Activated naive CD4-positive, alpha-beta T cell treated with anti-CD3 and anti-CD28 coated beads, Interleukin-2, amount 50 U/mL, for 24 hours (primary cell): Measurements from ENCODE around the gene RFK.
A peak's percentile ranks its signal among the peaks of the same experiment; 100 is the strongest.

ENCODE experiments used
- H3K27ac Mint-ChIP-seq: one replicate; pipeline ENCODE4 v1.8.0; 2021; ENCODE audit warnings: mild to moderate bottlenecking, mixed read lengths
- H3K27me3 Mint-ChIP-seq: one replicate; pipeline ENCODE4 v1.8.0; 2021; ENCODE audit warnings: mixed read lengths
- H3K36me3 Mint-ChIP-seq: one replicate; pipeline ENCODE4 v1.8.0; 2021; ENCODE audit warnings: mixed read lengths
- H3K4me1 Mint-ChIP-seq: one replicate; pipeline ENCODE4 v1.8.0; 2021; ENCODE audit warnings: mixed read lengths
- H3K4me3 Mint-ChIP-seq: one replicate; pipeline ENCODE4 v1.8.0; 2021; ENCODE audit warnings: mild to moderate bottlenecking, mixed read lengths
- H3K9me3 Mint-ChIP-seq: one replicate; pipeline ENCODE4 v1.8.0; 2021; ENCODE audit warnings: mixed read lengths

Gene RFK

DNA sequence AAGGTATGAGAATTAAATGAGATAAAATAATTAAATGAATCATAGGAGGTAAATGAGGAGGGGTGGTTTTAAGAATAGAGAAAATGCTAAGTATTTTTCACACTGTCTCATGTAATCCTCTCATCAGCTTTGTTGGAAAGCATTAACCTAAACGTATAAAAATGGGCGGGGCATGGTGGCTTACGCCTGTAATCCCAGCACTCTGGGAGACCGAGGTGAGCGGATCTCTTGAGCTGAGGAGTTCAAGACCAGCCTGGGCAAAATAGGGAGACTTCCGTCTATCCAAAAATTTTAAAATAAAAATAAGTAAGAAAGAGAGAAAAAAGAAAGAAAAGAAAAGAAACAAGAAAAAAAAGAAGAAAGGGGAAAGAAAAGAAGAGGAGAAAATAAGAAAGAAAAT is 1.9 kb upstream of the RFK start:
- peaks cover 28% of the 10 kb centered on the region for H3K4me1 Mint-ChIP-seq
- peaks cover 9% of the 10 kb centered on the region for H3K36me3 Mint-ChIP-seq
- H3K27me3 Mint-ChIP-seq = no peaks in the 10 kb centered on the region
- H3K9me3 Mint-ChIP-seq = no peaks in the 10 kb centered on the region
- H3K4me3 Mint-ChIP-seq = no peak overlapping the region
- H3K27ac Mint-ChIP-seq = no peak overlapping the region

DNA sequence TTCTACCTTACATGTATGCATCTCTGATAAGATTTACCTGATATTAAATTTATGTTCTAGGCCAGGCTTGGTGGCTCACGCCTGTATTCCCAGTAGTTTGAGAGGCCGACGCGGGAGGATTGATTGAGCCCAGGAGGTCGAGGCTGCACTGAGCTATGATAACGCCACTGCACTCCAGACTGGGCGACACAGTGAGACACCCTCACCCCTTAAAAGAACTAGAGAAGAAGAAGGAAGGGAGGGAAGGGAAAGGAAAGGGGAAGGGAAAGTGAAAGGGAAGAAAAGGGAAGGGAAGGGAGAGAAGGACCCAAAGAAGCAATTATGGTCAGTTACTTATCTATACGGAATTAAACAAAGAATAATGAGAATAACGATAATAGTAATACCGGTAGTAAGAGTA is 1.2 kb upstream of the RFK start:
- Mint-ChIP-seq H3K4me3 (peak overlapping the region; percentile 100), H3K27me3 (no peaks in the 10 kb centered on the region), H3K9me3 (no peaks in the 10 kb centered on the region), H3K36me3 (peaks cover 9% of the 10 kb centered on the region), H3K27ac (no peak overlapping the region), H3K4me1 (peaks cover 36% of the 10 kb centered on the region)

DNA sequence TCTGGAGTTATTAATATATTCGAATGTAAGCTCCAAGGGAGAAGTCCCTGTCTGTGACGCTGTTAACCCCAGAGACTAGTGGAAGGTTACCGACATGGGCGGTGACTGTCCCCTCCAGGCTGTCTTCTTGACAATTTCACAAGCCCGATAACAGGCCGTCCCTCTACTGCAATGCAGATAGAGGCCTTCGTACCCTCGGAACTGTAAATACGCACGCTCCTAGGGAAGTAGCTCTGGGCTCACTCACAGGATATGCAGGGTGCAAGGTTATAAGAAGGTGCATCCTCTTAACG is 680 bp upstream of the RFK start:
- Mint-ChIP-seq H3K9me3 (no peaks in the 10 kb centered on the region), H3K27me3 (no peaks in the 10 kb centered on the region), H3K27ac (peak overlapping the region; percentile 99), H3K36me3 (peaks cover 9% of the 10 kb centered on the region), H3K4me1 (peaks cover 36% of the 10 kb centered on the region), H3K4me3 (peak overlapping the region; percentile 100)

GRCh38 chr9:76390656-76391055 is 3.6 kb downstream of the RFK start:
- peaks cover 41% of the 10 kb centered on the region for H3K4me1 Mint-ChIP-seq

DNA sequence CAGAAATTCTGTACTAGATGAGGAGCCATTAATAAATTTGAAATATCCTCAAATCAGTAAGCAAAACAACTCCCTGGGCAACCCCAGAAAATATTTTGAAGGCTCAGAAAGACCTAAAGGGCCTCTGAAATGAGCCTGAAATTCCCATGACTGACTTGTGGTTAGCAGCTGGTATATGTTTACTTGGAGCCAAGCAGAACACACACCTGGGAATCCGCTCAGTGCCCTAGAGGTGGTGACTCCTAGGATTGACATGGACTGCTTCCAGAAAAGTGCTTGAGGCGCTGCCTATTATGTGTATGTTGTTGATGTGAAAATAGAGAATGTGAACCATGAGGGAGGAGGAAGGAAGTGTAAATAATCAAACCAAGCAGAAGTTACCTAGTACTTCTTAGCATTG is 14.7 kb downstream of the RFK start:
- no peak overlapping the region for H3K4me3 Mint-ChIP-seq
- H3K27me3 Mint-ChIP-seq = no peaks in the 10 kb centered on the region
- H3K4me1 Mint-ChIP-seq = no peaks in the 10 kb centered on the region
- H3K27ac Mint-ChIP-seq = no peak overlapping the region
- no peaks in the 10 kb centered on the region for H3K9me3 Mint-ChIP-seq
- peaks cover 8% of the 10 kb centered on the region for H3K36me3 Mint-ChIP-seq

More at GRCh38 chr9:76390656-76391055, 3.6 kb downstream of the RFK start:
- Mint-ChIP-seq H3K4me3 (no peak overlapping the region), H3K27ac (peak overlapping the region; percentile 35), H3K36me3 (peaks cover 13% of the 10 kb centered on the region), H3K9me3 (no peaks in the 10 kb centered on the region), H3K27me3 (no peaks in the 10 kb centered on the region)

GRCh38 chr9:76378367-76379073 is 15.7 kb downstream of the RFK start:
- peaks cover 7% of the 10 kb centered on the region for H3K36me3 Mint-ChIP-seq
- no peak overlapping the region for H3K4me3 Mint-ChIP-seq
- H3K27me3 Mint-ChIP-seq = no peaks in the 10 kb centered on the region
- H3K9me3 Mint-ChIP-seq = no peaks in the 10 kb centered on the region
- H3K27ac Mint-ChIP-seq = no peak overlapping the region
- H3K4me1 Mint-ChIP-seq = no peaks in the 10 kb centered on the region

DNA sequence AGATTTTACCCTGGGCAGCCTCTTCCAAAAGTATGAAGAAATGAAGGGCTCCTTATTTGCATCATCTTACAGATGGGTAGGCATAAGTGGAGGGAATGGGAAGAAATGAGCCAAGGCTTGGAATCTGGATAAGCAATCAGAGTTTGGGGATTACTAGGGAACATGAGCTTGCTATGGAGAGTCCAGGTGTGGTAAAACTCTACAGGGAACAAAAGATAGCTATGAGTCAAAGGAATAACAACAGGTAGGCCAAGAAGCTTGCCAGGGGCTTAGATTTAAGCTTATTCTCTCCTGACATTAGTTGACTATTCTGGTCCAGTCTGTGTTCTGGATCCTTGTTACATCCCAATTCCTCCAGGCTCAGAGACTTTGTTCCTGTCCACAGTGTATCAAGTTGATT is 16.4 kb downstream of the RFK start:
- no peak overlapping the region for H3K4me3 Mint-ChIP-seq
- no peaks in the 10 kb centered on the region for H3K4me1 Mint-ChIP-seq
- no peaks in the 10 kb centered on the region for H3K27me3 Mint-ChIP-seq
- H3K9me3 Mint-ChIP-seq = no peaks in the 10 kb centered on the region
- H3K27ac Mint-ChIP-seq = no peak overlapping the region
- H3K36me3 Mint-ChIP-seq = peaks cover 5% of the 10 kb centered on the region

DNA sequence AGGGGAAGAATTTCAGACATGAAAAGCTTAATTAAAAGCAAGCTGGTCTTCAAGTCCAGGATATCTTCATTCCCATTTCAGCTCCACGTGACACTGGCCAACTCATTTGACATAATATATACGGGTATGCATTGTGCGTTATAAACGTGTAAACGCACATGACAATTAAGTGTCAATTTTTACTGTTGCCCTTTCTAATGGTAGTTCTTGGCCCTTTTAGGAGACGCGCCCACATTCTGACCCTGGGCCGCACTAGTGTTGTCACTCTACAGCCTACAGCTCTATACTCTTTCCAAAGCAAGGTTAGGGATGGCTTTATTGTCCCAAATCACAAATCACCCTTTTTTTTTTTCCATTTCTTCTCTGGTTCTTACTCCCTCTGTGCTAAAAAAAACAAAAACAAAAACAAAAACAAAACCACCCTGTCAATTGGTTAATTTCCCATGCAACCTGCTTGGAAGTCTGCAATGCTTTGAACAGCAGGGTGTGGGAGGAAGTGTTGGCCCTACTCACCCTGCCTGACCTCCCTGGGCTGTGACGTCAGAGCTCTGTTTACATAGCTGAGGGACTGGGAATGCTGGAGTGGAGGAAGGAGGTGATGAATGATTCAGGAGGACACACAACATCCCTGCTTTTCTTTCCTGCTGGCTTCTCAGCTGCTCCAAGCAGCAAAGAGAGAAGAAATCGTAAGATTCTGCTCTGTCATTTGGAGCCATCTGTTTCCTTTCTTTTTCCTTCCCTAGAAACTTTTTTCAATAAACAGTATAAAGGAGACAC is 19.3 kb downstream of the RFK start:
- H3K36me3 Mint-ChIP-seq = peaks cover 5% of the 10 kb centered on the region
- H3K4me3 Mint-ChIP-seq = peak overlapping the region; percentile 13
- no peaks in the 10 kb centered on the region for H3K4me1 Mint-ChIP-seq
- H3K27ac Mint-ChIP-seq = no peak overlapping the region
- H3K9me3 Mint-ChIP-seq = no peaks in the 10 kb centered on the region
- H3K27me3 Mint-ChIP-seq = no peaks in the 10 kb centered on the region

DNA sequence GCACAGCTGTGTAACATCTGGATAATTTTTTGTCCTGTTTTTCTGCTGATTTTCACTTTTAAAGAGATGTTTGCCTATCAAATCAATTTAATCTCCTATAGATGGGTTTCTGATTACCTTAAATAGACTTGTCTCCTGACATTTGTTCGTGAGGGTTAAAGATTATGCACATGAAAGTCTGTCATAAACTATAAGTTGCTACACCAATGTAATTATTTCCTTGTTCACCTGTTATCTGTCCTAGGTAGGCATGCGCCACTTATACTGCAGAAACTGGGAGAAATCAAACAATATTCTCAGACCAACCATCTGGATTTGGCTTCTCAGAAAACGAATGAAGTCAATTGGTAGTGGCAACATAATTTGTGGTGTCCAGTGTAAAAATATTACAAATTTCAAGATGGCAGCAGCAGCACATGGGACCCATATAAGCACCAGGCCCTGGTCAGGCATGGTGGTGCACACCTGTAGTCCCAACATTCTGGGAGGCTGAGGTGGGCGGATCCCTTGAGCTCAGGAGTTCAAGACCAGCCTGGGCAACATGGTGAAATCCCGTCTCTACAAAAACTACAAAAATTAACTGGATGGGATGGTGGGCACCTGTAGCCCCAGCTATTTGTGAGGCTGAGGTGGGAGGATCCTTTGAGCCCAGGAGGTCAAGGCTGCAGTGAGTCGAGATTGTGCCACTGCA is 20.3 kb downstream of the RFK start:
- no peak overlapping the region for H3K27ac Mint-ChIP-seq
- H3K4me3 Mint-ChIP-seq = no peak overlapping the region
- no peaks in the 10 kb centered on the region for H3K27me3 Mint-ChIP-seq
- no peaks in the 10 kb centered on the region for H3K9me3 Mint-ChIP-seq
- peaks cover 5% of the 10 kb centered on the region for H3K36me3 Mint-ChIP-seq
- no peaks in the 10 kb centered on the region for H3K4me1 Mint-ChIP-seq

DNA sequence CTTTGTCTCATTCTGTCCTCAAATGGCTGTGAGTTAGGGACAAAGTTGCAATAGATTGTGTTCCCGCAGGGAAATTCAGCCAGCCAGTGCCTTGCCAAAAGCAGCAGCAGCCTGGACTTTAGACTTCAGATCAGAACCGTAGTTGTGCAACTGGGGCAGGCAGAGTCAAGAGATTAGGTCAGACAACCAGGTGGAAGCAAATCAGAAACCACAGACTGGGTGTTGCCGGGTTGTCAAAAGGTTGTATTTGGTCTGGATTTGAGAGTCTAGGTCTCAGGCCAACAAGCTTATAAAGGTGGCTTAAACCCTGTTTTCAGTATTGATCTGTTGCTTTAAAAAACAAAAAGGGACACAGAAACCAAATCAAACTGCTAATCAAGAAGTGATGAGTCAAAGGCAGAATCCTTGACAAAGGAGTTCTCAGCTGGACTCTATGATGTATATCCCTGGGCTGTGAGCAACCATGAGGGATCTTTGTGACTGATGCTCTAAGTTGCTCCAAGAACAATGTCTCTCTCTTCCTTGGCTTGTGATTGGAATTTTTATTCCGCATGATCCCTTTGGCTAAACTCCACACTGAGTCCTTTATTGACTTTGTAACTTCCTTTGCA is 20.9 kb downstream of the RFK start:
- no peaks in the 10 kb centered on the region for H3K9me3 Mint-ChIP-seq
- no peaks in the 10 kb centered on the region for H3K4me1 Mint-ChIP-seq
- H3K27me3 Mint-ChIP-seq = no peaks in the 10 kb centered on the region
- H3K4me3 Mint-ChIP-seq = no peak overlapping the region
- H3K36me3 Mint-ChIP-seq = peaks cover 5% of the 10 kb centered on the region
- no peak overlapping the region for H3K27ac Mint-ChIP-seq

- H3K4me1 Mint-ChIP-seq = no peaks in the 10 kb centered on the region
- H3K4me3 Mint-ChIP-seq = no peak overlapping the region
- peaks cover 1% of the 10 kb centered on the region for H3K27me3 Mint-ChIP-seq
- H3K27ac Mint-ChIP-seq = no peak overlapping the region
- H3K9me3 Mint-ChIP-seq = no peaks in the 10 kb centered on the region
- peaks cover 3% of the 10 kb centered on the region for H3K36me3 Mint-ChIP-seq
These were observed 21.9 kb downstream of the RFK start for GRCh38 chr9:76372336-76372735.

- Mint-ChIP-seq H3K4me3 (no peak overlapping the region), H3K27me3 (peaks cover 1% of the 10 kb centered on the region), H3K36me3 (peaks cover 3% of the 10 kb centered on the region), H3K9me3 (no peaks in the 10 kb centered on the region), H3K4me1 (no peaks in the 10 kb centered on the region), H3K27ac (no peak overlapping the region)
These were observed 22.3 kb downstream of the RFK start for GRCh38 chr9:76371901-76372300.

- Mint-ChIP-seq H3K36me3 (peaks cover 3% of the 10 kb centered on the region), H3K4me3 (no peak overlapping the region), H3K27me3 (peaks cover 1% of the 10 kb centered on the region), H3K9me3 (no peaks in the 10 kb centered on the region), H3K4me1 (no peaks in the 10 kb centered on the region), H3K27ac (no peak overlapping the region)
These were observed 23.7 kb downstream of the RFK start for GRCh38 chr9:76370396-76371023.

DNA sequence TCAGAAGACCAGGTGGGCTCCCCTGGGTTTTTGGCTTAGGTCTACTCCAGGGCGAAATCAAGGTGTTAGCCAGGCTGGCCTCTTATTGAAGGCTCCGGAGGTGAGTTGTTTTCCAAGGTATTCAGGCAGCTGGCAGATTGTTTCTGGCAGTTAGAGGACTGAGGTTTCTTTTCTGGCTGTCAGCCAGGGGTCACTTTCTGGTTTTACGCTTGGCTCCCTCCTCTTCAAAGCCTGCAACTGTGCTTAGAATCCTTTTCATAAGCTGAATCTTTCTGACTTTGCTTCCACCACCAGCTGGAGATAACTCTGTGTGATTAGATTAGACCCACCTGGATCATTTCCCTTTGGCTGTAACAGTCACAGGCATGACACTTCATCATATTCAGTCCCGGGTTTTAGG is 24.6 kb downstream of the RFK start:
- Mint-ChIP-seq H3K4me3 (no peak overlapping the region), H3K36me3 (no peaks in the 10 kb centered on the region), H3K27me3 (peaks cover 1% of the 10 kb centered on the region), H3K4me1 (no peaks in the 10 kb centered on the region), H3K9me3 (no peaks in the 10 kb centered on the region), H3K27ac (no peak overlapping the region)

DNA sequence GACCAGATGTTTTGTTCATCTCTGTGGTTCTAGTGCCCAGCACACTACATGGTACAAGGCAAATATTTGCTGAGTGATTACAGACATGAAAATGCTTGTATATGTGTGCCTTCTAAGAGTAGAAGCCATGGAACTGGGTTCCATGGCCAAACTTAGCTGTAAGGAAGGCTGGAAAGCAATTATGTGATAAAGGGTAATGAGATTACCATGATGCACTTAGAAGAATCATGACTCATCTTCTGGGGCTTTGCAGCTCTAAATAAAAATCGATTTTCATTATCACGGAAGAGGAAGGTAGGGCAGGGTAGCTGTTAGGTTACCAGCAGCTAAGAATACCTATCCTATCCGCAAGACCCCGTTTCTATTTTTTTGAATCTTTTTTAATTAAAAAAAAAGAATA is 28.0 kb downstream of the RFK start:
- Mint-ChIP-seq H3K9me3 (no peaks in the 10 kb centered on the region), H3K4me3 (no peak overlapping the region), H3K4me1 (no peaks in the 10 kb centered on the region), H3K36me3 (no peaks in the 10 kb centered on the region), H3K27me3 (peaks cover 1% of the 10 kb centered on the region), H3K27ac (no peak overlapping the region)
